ENCODE measurements around the gene EOMES. TPM values are rescaled to one million over a fixed set of nuclear protein-coding genes. Genes with fewer than 3 reads are reported as not detected.
A peak's percentile ranks its signal among the peaks of the same experiment; 100 is the strongest.

EOMES gene
- total and polyA plus RNA-seq, 3 experiments from 2014 or later, result 37.1 to 188 (median 37.2) TPM

DNA sequence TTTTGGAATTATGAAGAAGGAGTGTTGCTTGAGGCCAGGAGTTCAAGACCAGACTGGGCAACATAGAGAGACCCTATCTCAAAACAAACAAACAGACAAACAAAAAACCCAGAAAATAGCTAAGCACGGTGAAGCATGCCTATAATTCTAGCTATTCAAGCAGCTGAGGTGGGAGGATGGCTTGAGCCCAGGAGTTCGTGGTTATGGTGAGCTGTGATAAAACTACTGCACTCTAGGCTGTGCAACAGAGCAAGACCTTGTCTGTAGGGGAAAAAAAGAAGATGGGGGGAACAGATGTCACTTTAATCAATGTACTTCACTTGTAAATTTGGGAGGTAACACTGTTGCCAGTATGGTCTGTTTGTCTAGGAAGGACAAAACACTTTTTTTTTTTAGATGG lies 18.7 kb upstream of the EOMES start:
- Histone ChIP-seq H3K4me1 (ENCODE audit: insufficient read depth, low read length) (no peaks in the 10 kb centered on the region), H3K27me3 (ENCODE audit: insufficient read depth, low read length, poor library complexity, severe bottlenecking) (no peaks in the 10 kb centered on the region), H3K9me3 (ENCODE audit: low read length) (no peaks in the 10 kb centered on the region), H3K36me3 (ENCODE audit: insufficient read depth, low read length) (no peaks in the 10 kb centered on the region), H3K4me3 (ENCODE audit: low read length) (no peak overlapping the region), H3K27ac (ENCODE audit: low read depth, low read length) (no peak overlapping the region)
- POLR2A ChIA-PET, result no interaction called here
- Mint-ChIP-seq H3K36me3 (peaks cover 0 to 10% (median 0%) of the 10 kb centered on the region in 3 donors), H3K27me3 (peaks cover 3 to 8% of the 10 kb centered on the region in 2 donors), H3K4me1 (no peaks in the 10 kb centered on the region), H3K4me3 (no peak overlapping the region), H3K27ac (no peak overlapping the region), H3K9me3 (peaks cover 0 to 2% (median 0%) of the 10 kb centered on the region in 5 donors)
- DNase-seq, result no peak
- CTCF ChIA-PET, result no interaction called here

DNA sequence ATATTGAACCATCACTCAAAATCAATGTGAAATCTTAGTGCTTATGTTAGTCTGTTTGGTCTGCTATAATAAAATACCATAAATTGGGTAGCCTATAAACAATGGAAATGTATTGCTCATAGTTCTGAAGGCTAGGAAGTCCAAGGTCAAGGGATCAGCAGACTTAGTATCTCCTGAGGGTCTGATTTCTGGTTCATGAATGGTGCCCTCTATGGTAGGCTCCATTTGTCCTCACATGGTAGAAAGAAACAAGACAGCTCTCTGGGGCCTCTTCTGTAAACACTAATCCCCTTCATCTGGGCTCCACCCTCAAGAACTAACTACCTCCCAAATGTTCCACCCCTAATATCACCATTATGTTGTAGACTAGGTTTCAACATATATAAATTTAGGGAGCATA lies 15.0 kb upstream of the EOMES start:
- ChIA-PET POLR2A (no interaction called here), CTCF (interaction anchor here (0.6 to 1.8 kb wide), 2 partner anchors 9 to 15 kb away, joined by 3 to 10 read pairs; partner anchors contain the start of gene EOMES)
- H3K27me3 Mint-ChIP-seq, result peaks cover 3 to 4% of the 10 kb centered on the region in 2 donors
- Histone ChIP-seq H3K4me3 (ENCODE audit: low read length) (no peak overlapping the region), H3K27ac (ENCODE audit: low read depth, low read length) (no peak overlapping the region), H3K4me1 (ENCODE audit: insufficient read depth, low read length) (no peaks in the 10 kb centered on the region), H3K9me3 (ENCODE audit: low read length) (no peaks in the 10 kb centered on the region), H3K27me3 (ENCODE audit: insufficient read depth, low read length, poor library complexity, severe bottlenecking) (no peaks in the 10 kb centered on the region), H3K36me3 (ENCODE audit: insufficient read depth, low read length) (no peaks in the 10 kb centered on the region)
- H3K27ac Mint-ChIP-seq, result no peak overlapping the region
- no peak overlapping the region for H3K4me3 Mint-ChIP-seq
- H3K9me3 Mint-ChIP-seq, result no peaks in the 10 kb centered on the region
- H3K4me1 Mint-ChIP-seq, result no peaks in the 10 kb centered on the region
- no peak for DNase-seq
- no peaks in the 10 kb centered on the region for H3K36me3 Mint-ChIP-seq

DNA sequence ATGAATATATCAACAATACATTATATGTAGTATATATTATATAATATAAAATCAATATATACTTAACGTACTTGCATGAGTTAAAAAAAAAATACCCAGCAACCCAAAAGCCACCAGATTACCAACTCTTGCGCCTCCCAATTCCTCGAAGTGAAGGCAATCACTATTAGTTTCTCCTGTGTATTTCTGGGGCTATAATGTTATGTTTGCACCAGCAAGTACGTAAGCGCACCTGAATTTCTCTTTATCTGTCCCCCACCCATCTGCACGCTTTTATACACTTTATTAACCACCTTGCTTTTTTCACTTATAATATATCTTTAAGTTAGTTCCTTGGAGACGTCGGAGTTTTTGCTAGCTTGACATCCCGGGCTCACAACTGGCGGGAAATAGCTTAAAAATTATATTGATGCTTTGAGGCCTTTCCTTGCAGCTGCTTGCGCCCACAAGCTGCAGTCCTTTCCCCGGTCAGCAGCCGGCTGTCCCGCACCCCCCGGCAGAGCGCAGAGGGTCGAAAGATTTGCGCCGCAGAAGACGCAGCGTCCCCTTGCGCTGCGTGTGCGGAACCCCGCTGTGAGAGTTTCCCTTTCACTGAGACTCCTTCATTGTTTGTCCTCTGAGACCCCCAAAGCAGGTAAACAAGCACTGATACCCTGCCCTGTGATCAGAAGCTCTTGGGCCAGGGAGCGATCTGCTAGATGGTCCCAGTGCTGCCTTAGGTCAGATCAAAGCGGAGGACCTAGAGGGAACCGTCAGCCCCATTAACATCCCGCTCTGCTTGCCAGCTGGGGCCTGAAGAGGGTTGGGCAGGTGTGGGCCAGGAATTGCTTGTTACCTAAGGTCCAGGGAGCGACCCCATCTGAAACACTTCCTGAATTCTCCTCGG lies 8.9 kb upstream of the EOMES start:
- peaks cover 41 to 55% of the 10 kb centered on the region in 2 donors for H3K27me3 Mint-ChIP-seq

DNA sequence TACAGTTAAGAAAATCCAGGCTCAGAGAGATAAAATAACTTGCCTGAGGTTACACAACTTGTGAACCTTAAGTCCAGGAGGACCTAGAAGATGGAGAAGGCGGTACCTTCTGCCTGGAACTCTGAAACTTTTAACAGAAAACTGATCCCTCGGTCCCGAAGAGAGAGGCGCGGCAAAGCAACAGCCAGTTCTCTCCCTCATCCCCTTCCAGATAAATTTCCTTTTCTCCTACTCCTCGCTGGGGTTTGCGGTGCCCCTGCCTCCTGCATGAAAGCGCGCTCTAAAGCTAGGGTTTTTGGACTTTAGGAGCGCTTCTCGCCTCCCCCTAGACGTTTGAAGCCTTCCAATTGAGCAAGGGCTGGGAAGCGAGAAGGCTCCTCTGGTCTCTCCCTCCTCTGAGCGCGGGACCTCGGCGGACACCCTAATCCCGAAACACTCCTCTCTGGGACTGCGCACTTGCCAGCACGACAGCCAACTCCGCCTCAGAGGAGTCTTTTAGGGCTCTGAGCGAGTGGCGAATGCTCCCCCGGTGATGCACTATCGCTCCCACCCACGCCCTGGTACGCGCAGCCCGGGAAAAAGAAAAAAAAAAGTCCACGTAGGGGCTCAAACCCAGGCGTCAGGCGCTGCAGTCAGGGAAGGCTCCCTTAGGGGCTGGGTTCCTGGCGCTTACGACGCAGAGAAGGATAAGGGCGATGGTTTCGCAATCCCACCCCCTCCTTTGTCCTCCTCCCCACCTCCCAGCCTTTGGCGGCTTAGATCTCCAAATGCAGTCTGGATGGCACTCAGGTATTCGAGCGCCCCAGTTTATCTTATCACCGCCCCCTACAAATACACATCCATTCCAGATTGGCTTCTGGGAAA lies 7.9 kb upstream of the EOMES start:
- peak overlapping the region; percentile 76 to 87 (median 79) for H3K4me3 Mint-ChIP-seq
- H3K4me1 Mint-ChIP-seq, result peaks cover 35 to 41% (median 37%) of the 10 kb centered on the region in 3 donors
- POLR2A ChIA-PET, result interaction anchor here (0.6 kb wide), 1 partner anchor 202 kb away, joined by 3 read pairs; no protein-coding TSS in a partner anchor
- H3K9me3 Mint-ChIP-seq, result peaks cover 0 to 2% (median 0%) of the 10 kb centered on the region in 5 donors
- Histone ChIP-seq H3K36me3 (ENCODE audit: insufficient read depth, low read length) (no peaks in the 10 kb centered on the region), H3K27ac (ENCODE audit: low read depth, low read length) (no peak overlapping the region), H3K4me3 (ENCODE audit: low read length) (peak overlapping the region; percentile 39), H3K9me3 (ENCODE audit: low read length) (no peaks in the 10 kb centered on the region), H3K4me1 (ENCODE audit: insufficient read depth, low read length) (peaks cover 26% of the 10 kb centered on the region), H3K27me3 (ENCODE audit: insufficient read depth, low read length, poor library complexity, severe bottlenecking) (peaks cover 44% of the 10 kb centered on the region)
- H3K27ac Mint-ChIP-seq, result peak overlapping the region in 2 of 8 donors; percentile 7 to 26
- H3K36me3 Mint-ChIP-seq, result no peaks in the 10 kb centered on the region
- CTCF ChIA-PET, result interaction anchor here (2.6 kb wide), 1 partner anchor 18 kb away, joined by 14 read pairs; no protein-coding TSS in a partner anchor
- no peak for DNase-seq
- peaks cover 41 to 60% of the 10 kb centered on the region in 2 donors for H3K27me3 Mint-ChIP-seq

More for the DNA sequence above, 8.9 kb upstream of the EOMES start:
- H3K27ac Mint-ChIP-seq, result no peak overlapping the region
- H3K4me3 Mint-ChIP-seq, result peak overlapping the region; percentile 76 to 87 (median 79)
- Histone ChIP-seq H3K9me3 (ENCODE audit: low read length) (no peaks in the 10 kb centered on the region), H3K27me3 (ENCODE audit: insufficient read depth, low read length, poor library complexity, severe bottlenecking) (peaks cover 44% of the 10 kb centered on the region), H3K4me3 (ENCODE audit: low read length) (no peak overlapping the region), H3K27ac (ENCODE audit: low read depth, low read length) (no peak overlapping the region), H3K4me1 (ENCODE audit: insufficient read depth, low read length) (peaks cover 26% of the 10 kb centered on the region), H3K36me3 (ENCODE audit: insufficient read depth, low read length) (no peaks in the 10 kb centered on the region)
- no peak for DNase-seq
- peaks cover 35 to 41% (median 37%) of the 10 kb centered on the region in 3 donors for H3K4me1 Mint-ChIP-seq
- H3K9me3 Mint-ChIP-seq, result peaks cover 0 to 2% (median 0%) of the 10 kb centered on the region in 5 donors
- H3K36me3 Mint-ChIP-seq, result no peaks in the 10 kb centered on the region
- POLR2A ChIA-PET, result interaction anchor here (0.5 kb wide), 1 partner anchor 167 kb away, joined by 4 read pairs; no protein-coding TSS in a partner anchor
- CTCF ChIA-PET, result interaction anchor here (0.6 to 1.9 kb wide), 3 partner anchors 9 to 441 kb away, joined by 3 to 10 read pairs (median 4); partner anchors contain the start of gene EOMES

DNA sequence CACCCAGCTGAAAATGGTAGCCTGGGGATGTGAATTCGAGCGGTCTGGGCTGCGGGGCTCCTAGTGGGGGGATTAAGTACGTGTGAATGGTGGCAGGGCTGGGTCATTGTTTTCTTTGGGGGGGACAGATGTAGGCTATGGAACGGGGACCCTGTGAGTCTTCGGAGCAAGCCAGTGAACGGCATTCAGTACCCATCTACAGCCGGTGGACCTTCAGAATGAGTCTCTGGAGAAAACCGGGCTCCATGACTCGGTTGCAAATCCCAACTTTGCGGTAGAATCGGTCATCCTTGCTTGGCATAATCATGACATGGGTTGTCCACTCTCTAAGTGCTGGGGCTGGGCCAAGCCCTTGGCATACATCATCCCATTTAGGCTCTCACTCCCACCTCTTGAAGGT lies 7.2 kb upstream of the EOMES start:
- H3K27ac Mint-ChIP-seq, result peak overlapping the region in 2 of 8 donors; percentile 7 to 26
- peaks cover 0 to 2% (median 0%) of the 10 kb centered on the region in 5 donors for H3K9me3 Mint-ChIP-seq
- ChIA-PET POLR2A (interaction anchor here (0.6 kb wide), 1 partner anchor 203 kb away, joined by 3 read pairs; no protein-coding TSS in a partner anchor), CTCF (interaction anchor here (1.0 to 2.6 kb wide), 3 partner anchors 11 to 588 kb away, joined by 3 to 14 read pairs (median 3); no protein-coding TSS in a partner anchor)
- peaks cover 26% of the 10 kb centered on the region for H3K4me1 ChIP-seq (ENCODE audit: insufficient read depth, low read length)
- H3K27ac ChIP-seq (ENCODE audit: low read depth, low read length), result no peak overlapping the region
- peaks cover 47 to 67% of the 10 kb centered on the region in 2 donors for H3K27me3 Mint-ChIP-seq
- DNase-seq, result no peak
- peak overlapping the region; percentile 76 to 84 (median 79) for H3K4me3 Mint-ChIP-seq
- peaks cover 36 to 44% (median 39%) of the 10 kb centered on the region in 3 donors for H3K4me1 Mint-ChIP-seq
- H3K4me3 ChIP-seq (ENCODE audit: low read length), result no peak overlapping the region
- H3K9me3 ChIP-seq (ENCODE audit: low read length), result no peaks in the 10 kb centered on the region
- H3K36me3 Mint-ChIP-seq, result no peaks in the 10 kb centered on the region
- H3K27me3 ChIP-seq (ENCODE audit: insufficient read depth, low read length, poor library complexity, severe bottlenecking), result peaks cover 48% of the 10 kb centered on the region
- H3K36me3 ChIP-seq (ENCODE audit: insufficient read depth, low read length), result no peaks in the 10 kb centered on the region

DNA sequence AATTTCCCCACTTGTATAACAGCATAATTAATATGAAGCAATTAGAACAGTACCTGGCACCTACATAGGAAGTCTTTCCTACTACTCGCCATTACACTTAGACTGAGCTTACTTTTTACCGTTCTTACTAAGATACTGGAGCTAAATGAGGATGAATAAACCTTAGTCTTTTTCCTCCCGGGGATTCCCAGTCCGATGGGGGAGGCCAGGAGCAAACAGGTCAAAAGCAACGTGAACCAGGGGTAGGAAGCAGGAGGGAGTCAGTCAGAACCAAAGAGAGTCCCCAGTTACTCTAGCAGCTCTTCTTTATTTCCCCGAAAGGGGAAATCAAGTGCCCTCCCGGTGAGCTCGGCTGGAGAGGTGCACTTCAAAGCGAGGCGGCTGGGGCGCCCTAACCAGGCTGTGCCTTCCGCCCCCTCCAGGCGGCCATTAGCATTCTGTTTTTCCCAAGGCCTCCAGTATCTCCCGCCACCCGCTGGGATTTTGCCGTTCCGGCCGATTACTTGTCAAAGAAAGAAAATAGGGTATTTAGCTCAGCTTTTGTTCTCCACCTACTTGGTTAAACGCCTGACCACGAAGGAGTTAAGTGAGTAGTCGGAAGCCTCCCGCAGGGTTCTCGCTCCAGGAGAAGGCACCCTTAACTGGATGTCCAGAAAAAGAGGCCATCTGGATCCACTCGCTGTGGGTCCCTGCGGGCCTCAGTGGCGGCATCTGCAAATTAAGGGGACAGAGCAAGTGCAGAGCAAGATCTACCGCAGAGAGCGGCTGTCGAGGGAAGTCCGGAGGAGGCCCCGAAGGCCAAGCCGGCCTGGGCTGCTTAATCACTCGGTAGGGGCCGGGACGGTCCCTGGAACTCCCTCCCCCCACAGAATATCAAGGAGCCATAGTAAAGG lies 6.3 kb upstream of the EOMES start:
- CTCF ChIA-PET, result interaction anchor here (0.7 to 2.6 kb wide), 6 partner anchors 9 to 597 kb away, joined by 3 to 14 read pairs (median 3); no protein-coding TSS in a partner anchor

DNA sequence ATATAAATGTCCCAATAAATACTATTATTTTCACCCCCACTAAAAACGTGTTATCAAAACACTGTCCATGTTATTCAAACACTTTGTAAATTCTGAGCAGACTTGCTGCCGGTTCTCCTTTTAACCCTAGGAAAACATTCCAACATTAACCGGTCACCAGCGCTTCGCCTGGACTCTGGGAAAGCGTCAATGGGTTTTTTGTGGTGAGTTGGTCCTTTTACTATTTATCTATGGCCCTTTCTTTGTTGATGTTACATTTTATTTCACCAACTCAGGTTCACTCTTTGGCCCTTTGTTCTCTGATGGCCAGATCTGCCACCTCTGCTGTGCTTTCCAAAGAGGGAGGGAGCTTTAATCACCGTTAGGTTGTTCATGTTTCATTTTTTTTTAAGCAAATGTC lies 4.1 kb upstream of the EOMES start:
- no peak for DNase-seq
- H3K9me3 ChIP-seq (ENCODE audit: low read length), result no peaks in the 10 kb centered on the region
- peaks cover 46% of the 10 kb centered on the region for H3K4me1 ChIP-seq (ENCODE audit: insufficient read depth, low read length)
- Mint-ChIP-seq H3K36me3 (peaks cover 0 to 9% (median 0%) of the 10 kb centered on the region in 3 donors), H3K4me3 (peak overlapping the region in 2 of 7 donors; percentile 11 to 55), H3K9me3 (peaks cover 0 to 2% (median 0%) of the 10 kb centered on the region in 5 donors), H3K27me3 (peaks cover 61 to 79% of the 10 kb centered on the region in 2 donors), H3K27ac (no peak overlapping the region), H3K4me1 (peaks cover 55 to 61% (median 60%) of the 10 kb centered on the region in 3 donors)
- ChIA-PET POLR2A (no interaction called here), CTCF (interaction anchor here (1.1 kb wide), 1 partner anchor 10 kb away, joined by 3 read pairs; no protein-coding TSS in a partner anchor)
- no peaks in the 10 kb centered on the region for H3K36me3 ChIP-seq (ENCODE audit: insufficient read depth, low read length)
- H3K4me3 ChIP-seq (ENCODE audit: low read length), result no peak overlapping the region
- peaks cover 61% of the 10 kb centered on the region for H3K27me3 ChIP-seq (ENCODE audit: insufficient read depth, low read length, poor library complexity, severe bottlenecking)
- H3K27ac ChIP-seq (ENCODE audit: low read depth, low read length), result no peak overlapping the region

More for the DNA sequence above, 6.3 kb upstream of the EOMES start:
- POLR2A ChIA-PET, result no interaction called here
- H3K4me1 Mint-ChIP-seq, result peaks cover 43 to 52% (median 48%) of the 10 kb centered on the region in 3 donors
- Histone ChIP-seq H3K36me3 (ENCODE audit: insufficient read depth, low read length) (no peaks in the 10 kb centered on the region), H3K4me1 (ENCODE audit: insufficient read depth, low read length) (peaks cover 34% of the 10 kb centered on the region), H3K27me3 (ENCODE audit: insufficient read depth, low read length, poor library complexity, severe bottlenecking) (peaks cover 55% of the 10 kb centered on the region), H3K4me3 (ENCODE audit: low read length) (no peak overlapping the region), H3K27ac (ENCODE audit: low read depth, low read length) (no peak overlapping the region), H3K9me3 (ENCODE audit: low read length) (no peaks in the 10 kb centered on the region)
- H3K27ac Mint-ChIP-seq, result peak overlapping the region in 2 of 8 donors; percentile 30 to 40
- H3K9me3 Mint-ChIP-seq, result peaks cover 0 to 2% (median 0%) of the 10 kb centered on the region in 5 donors
- H3K27me3 Mint-ChIP-seq, result peaks cover 55 to 76% of the 10 kb centered on the region in 2 donors
- DNase-seq, result no peak
- H3K36me3 Mint-ChIP-seq, result no peaks in the 10 kb centered on the region
- H3K4me3 Mint-ChIP-seq, result peak overlapping the region; percentile 76 to 87 (median 79)

Data from CD8-positive, alpha-beta memory T cell (primary cell).